B cell (primary cell): Measurements from ENCODE around the gene PIBF1. TPM values are rescaled to one million over a fixed set of nuclear protein-coding genes. Genes with fewer than 3 reads are reported as not detected.

Source experiments
- ATAC-seq: fragments of 200-7000 bp; cut with Tn5 transposase; one replicate; pipeline ENCODE4 v1.10.0; 2021; ENCODE audit warnings: low read depth, mild to moderate bottlenecking, moderate number of reproducible peaks, moderate library complexity
- CTCF ChIA-PET: fragments of 350-600 bp; sonication (Branson Sonifier 250); formaldehyde crosslinking; loops from one replicate; lab custom pipeline; 2021; ENCODE audit warnings: antibody characterized with exemption, inconsistent platforms; lab: Charles Lee
- POLR2A ChIA-PET: fragments of 350-600 bp; sonication (Branson Sonifier 250); formaldehyde crosslinking; loops from one replicate; lab custom pipeline; 2021; ENCODE audit warnings: antibody characterized with exemption; lab: Charles Lee
- DNase-seq: peaks from one replicate; pipeline ENCODE4 v3.0.0; 2013
- H2AFZ ChIP-seq: 2 replicates; pipeline ENCODE4 v1.6.1; 2012; ENCODE audit warnings: mild to moderate bottlenecking, low read depth, low read length; ENCODE audit not compliant: insufficient read depth, poor library complexity, severe bottlenecking
- H3K27ac ChIP-seq, 2 donors: 1 replicate in 1 of 2; 2 replicates in 1 of 2; pipeline ENCODE4 v1.5.1; 2012 to 2013; ENCODE audit warnings: low read length in 2 of 2, mild to moderate bottlenecking in 2 of 2, moderate library complexity in 1 of 2
- H3K27me3 ChIP-seq, 4 experiments: fragments of 200-600 bp in 1 of 4; sonication (generic) in 1 of 4; replicated peaks in 1 of 4; 1 replicate in 2 of 4; 2 replicates in 2 of 4; pipeline versions ENCODE4 v1.6.1 to v1.7.0; 2013 to 2016; ENCODE audit warnings: low read length in 3 of 4, mild to moderate bottlenecking in 2 of 4, mixed read lengths in 1 of 4, moderate library complexity in 1 of 4; ENCODE audit not compliant: insufficient read depth in 4 of 4, control insufficient read depth in 3 of 4; ENCODE audit errors: control extremely low read depth in 1 of 4
- H3K36me3 ChIP-seq, 2 experiments: replicated peaks in 1 of 2; 1 replicate in 1 of 2; 2 replicates in 1 of 2; pipeline versions ENCODE4 v1.6.1 to v1.7.1; 2013; ENCODE audit warnings: low read length in 1 of 2; ENCODE audit not compliant: insufficient read depth in 2 of 2, control insufficient read depth in 1 of 2; ENCODE audit errors: control extremely low read depth in 1 of 2, extremely low read depth in 1 of 2
- H3K4me1 ChIP-seq, 2 donors: fragments of 200-600 bp in 1 of 2; sonication (generic) in 1 of 2; 1 replicate in 1 of 2; 2 replicates in 1 of 2; pipeline versions ENCODE4 v1.5.1 to v1.6.1; 2013 to 2017; ENCODE audit warnings: low read length in 2 of 2; ENCODE audit not compliant: control insufficient read depth in 2 of 2, insufficient read depth in 2 of 2
- H3K4me2 ChIP-seq: replicated peaks from 2 replicates; pipeline ENCODE3; 2012; ENCODE audit warnings: mild to moderate bottlenecking, low read depth, low read length; ENCODE audit not compliant: poor library complexity, severe bottlenecking
- H3K4me3 ChIP-seq, 5 experiments: fragments of 200-600 bp in 1 of 5; sonication (generic) in 1 of 5; 1 replicate in 3 of 5; 2 replicates in 2 of 5; pipeline versions ENCODE4 v1.5.1 to v1.7.0; 2011 to 2016; ENCODE audit warnings: low read length in 4 of 5, mild to moderate bottlenecking in 4 of 5, low read depth in 2 of 5, control low read depth in 1 of 5, moderate library complexity in 1 of 5; ENCODE audit not compliant: insufficient read depth in 1 of 5; ENCODE audit errors: control extremely low read depth in 1 of 5, extremely low read depth in 1 of 5
- H3K79me2 ChIP-seq: fragments of 200-600 bp; sonication (generic); one replicate; pipeline ENCODE4 v1.6.0; 2016; ENCODE audit warnings: low read length; ENCODE audit not compliant: control insufficient read depth, insufficient read depth
- H3K9ac ChIP-seq: fragments of 200-600 bp; sonication (generic); 2 replicates; pipeline ENCODE4 v1.6.1; 2017; ENCODE audit warnings: mild to moderate bottlenecking, low read length, moderate library complexity
- H3K9me3 ChIP-seq, 3 donors: one replicate each; pipeline versions ENCODE4 v1.6.1 to v1.7.1; 2013; ENCODE audit warnings: low read length in 2 of 3; ENCODE audit not compliant: control insufficient read depth in 2 of 3, insufficient read depth in 1 of 3; ENCODE audit errors: control extremely low read depth in 1 of 3
- H4K20me1 ChIP-seq: 2 replicates; pipeline ENCODE4 v1.6.0; 2012; ENCODE audit warnings: mild to moderate bottlenecking, low read length; ENCODE audit not compliant: insufficient read depth, control insufficient read depth, poor library complexity, severe bottlenecking
- H3K27ac Mint-ChIP-seq: one replicate; pipeline ENCODE4 v1.8.0; 2021; ENCODE audit warnings: mixed read lengths
- H3K27me3 Mint-ChIP-seq: one replicate; pipeline ENCODE4 v1.8.0; 2021; ENCODE audit warnings: mixed read lengths
- H3K4me1 Mint-ChIP-seq: one replicate; pipeline ENCODE4 v1.8.0; 2021; ENCODE audit warnings: mixed read lengths
- H3K4me3 Mint-ChIP-seq: one replicate; pipeline ENCODE4 v1.8.0; 2021; ENCODE audit warnings: mixed read lengths
- H3K9me3 Mint-ChIP-seq: one replicate; pipeline ENCODE4 v1.8.0; 2022; ENCODE audit warnings: mixed read lengths; ENCODE audit not compliant: insufficient read depth
- EZH2 ChIP-seq: IDR thresholded peaks from 2 replicates; pipeline ENCODE4 v1.6.1; 2012; ENCODE audit warnings: borderline replicate concordance, low read depth, mild to moderate bottlenecking, moderate library complexity, low read length; ENCODE audit not compliant: insufficient read depth, poor library complexity, severe bottlenecking
- WGBS: methylation state at CpG from one replicate; pipeline ENCODE4 v1.1.5; 2013; ENCODE audit warnings: missing lambda C conversion rate; ENCODE audit not compliant: insufficient coverage; 5-methylcytosine and 5-hydroxymethylcytosine counted together
- intact Hi-C: fragments of 100-400 bp; cut with micrococcal nuclease; formaldehyde crosslinking; loops from one replicate; pipeline ENCODE4 v1.10.0; 2022
- polyA plus RNA-seq: library from polyadenylated mRNA; depleted of rRNA; stranded (reverse); fragments of >200 nt; gene quantifications from 2 replicates; pipeline ENCODE4 v1.2.3, GENCODE V29; 2012
- total RNA-seq, 2 donors: library from RNA; stranded (reverse); fragments of 120-200 nt in 1 of 2; gene quantifications; 1 replicate in 1 of 2; 2 replicates in 1 of 2; pipeline versions ENCODE4 v1.2.3 to v1.2.4, GENCODE V29; 2013 to 2022
- TF ChIP-seq, protein P1 (sequence below): fragments of 200-600 bp; IDR thresholded peaks from one replicate; pipeline ENCODE4 v1.8.0; 2022; ENCODE audit warnings: antibody characterized with exemption, mild to moderate bottlenecking

PIBF1 gene
- total and polyA plus RNA-seq, 2 donors (not counting 1 experiment from before 2014, with no cell fraction given) = 4.5 to 43.1 TPM

DNA sequence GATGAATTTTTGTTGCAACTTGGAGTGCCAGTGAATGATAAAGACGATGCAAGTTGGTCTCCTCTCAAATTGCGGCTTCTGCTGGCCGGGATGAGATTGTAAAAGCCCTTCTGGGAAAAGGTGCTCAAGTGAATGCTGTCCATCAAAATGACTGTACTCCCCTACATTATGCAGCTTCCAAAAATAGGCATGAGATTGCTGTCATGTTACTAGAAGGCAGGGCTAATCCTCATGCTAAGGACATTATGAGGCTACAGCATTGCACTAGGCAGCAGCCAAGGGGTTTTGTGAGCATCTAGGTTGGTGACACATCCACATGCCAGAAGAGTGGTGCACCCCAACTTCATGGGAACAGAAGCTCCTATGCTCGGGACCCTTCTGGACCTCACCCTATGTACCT, 254.6 kb downstream of the PIBF1 start:
- Histone ChIP-seq H3K27me3 (no peaks in the 10 kb centered on the region), H3K4me2 (no peak overlapping the region), H4K20me1 (no peaks in the 10 kb centered on the region), H3K9ac (no peak overlapping the region), H3K4me1 (no peaks in the 10 kb centered on the region), H3K36me3 (no peaks in the 10 kb centered on the region), H3K9me3 (no peaks in the 10 kb centered on the region), H3K79me2 (no peaks in the 10 kb centered on the region), H2AFZ (no peak overlapping the region), H3K27ac (no peak overlapping the region), H3K4me3 (no peak overlapping the region)
- Mint-ChIP-seq H3K4me3 (no peak overlapping the region), H3K27me3 (no peaks in the 10 kb centered on the region), H3K4me1 (no peaks in the 10 kb centered on the region), H3K9me3 (no peaks in the 10 kb centered on the region), H3K27ac (no peak overlapping the region)
- TF ChIP-seq, protein P1, sequence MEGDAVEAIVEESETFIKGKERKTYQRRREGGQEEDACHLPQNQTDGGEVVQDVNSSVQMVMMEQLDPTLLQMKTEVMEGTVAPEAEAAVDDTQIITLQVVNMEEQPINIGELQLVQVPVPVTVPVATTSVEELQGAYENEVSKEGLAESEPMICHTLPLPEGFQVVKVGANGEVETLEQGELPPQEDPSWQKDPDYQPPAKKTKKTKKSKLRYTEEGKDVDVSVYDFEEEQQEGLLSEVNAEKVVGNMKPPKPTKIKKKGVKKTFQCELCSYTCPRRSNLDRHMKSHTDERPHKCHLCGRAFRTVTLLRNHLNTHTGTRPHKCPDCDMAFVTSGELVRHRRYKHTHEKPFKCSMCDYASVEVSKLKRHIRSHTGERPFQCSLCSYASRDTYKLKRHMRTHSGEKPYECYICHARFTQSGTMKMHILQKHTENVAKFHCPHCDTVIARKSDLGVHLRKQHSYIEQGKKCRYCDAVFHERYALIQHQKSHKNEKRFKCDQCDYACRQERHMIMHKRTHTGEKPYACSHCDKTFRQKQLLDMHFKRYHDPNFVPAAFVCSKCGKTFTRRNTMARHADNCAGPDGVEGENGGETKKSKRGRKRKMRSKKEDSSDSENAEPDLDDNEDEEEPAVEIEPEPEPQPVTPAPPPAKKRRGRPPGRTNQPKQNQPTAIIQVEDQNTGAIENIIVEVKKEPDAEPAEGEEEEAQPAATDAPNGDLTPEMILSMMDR = no peak
- no peak for TF ChIP-seq EZH2
- 93% methylated on average over 3 of the region's 4 CpGs for WGBS
- intact Hi-C loops = no loop called here
- ATAC-seq (no peak), DNase-seq (no peak)
- ChIA-PET CTCF (no interaction called here), POLR2A (no interaction called here)

DNA sequence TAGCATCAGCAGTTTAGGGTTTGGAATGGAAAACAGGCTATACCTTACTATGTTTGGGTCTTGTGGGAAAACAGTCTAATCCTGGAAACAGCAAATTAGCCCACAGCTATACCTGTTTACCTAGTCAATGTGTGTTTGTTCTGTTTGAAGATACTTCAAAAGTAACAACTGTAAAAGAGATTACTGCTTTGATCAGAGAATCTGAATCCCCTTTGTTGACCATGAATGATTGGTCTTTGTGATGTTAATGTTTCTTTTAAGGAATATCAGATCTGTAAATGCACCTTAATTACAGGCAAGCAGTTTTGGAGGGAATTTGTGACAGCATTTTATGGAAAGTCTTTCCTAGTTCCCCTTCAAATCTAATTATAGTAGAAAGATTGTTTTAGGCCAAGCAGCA, 256.1 kb downstream of the PIBF1 start:
- Histone ChIP-seq H3K79me2 (no peaks in the 10 kb centered on the region), H3K27ac (no peak overlapping the region), H2AFZ (no peak overlapping the region), H3K36me3 (no peaks in the 10 kb centered on the region), H3K4me1 (no peaks in the 10 kb centered on the region), H3K27me3 (no peaks in the 10 kb centered on the region), H3K4me3 (no peak overlapping the region), H3K4me2 (no peak overlapping the region), H3K9me3 (no peaks in the 10 kb centered on the region), H3K9ac (no peak overlapping the region), H4K20me1 (no peaks in the 10 kb centered on the region)
- ATAC-seq (no peak), DNase-seq (no peak)
- no peaks in the 10 kb centered on the region for H3K4me1 Mint-ChIP-seq
- H3K27me3 Mint-ChIP-seq = no peaks in the 10 kb centered on the region
- intact Hi-C loops = no loop called here
- ChIA-PET CTCF (no interaction called here), POLR2A (no interaction called here)
- H3K27ac Mint-ChIP-seq = no peak overlapping the region
- no peaks in the 10 kb centered on the region for H3K9me3 Mint-ChIP-seq
- no peak overlapping the region for H3K4me3 Mint-ChIP-seq
- no peak for TF ChIP-seq EZH2
- TF ChIP-seq, protein P1 = no peak
